Ovary (tissue), 9 donors: Measurements from ENCODE around the gene PKN2. TPM values are rescaled to one million over a fixed set of nuclear protein-coding genes. Genes with fewer than 3 reads are reported as not detected.

Experiments
- DNase-seq, 5 donors: peaks; one replicate each; pipeline ENCODE4 v3.0.0-alpha.2; 2019 to 2020
- H3K27ac ChIP-seq, 2 donors: fragments of 200-600 bp; one replicate each; pipeline versions ENCODE4 v1.5.1 to v1.8.0; 2019 to 2022
- H3K27me3 ChIP-seq: fragments of 200-600 bp; one replicate; pipeline ENCODE4 v1.8.0; 2022
- H3K36me3 ChIP-seq: fragments of 200-600 bp; sonication (generic); one replicate; pipeline ENCODE4 v1.5.1; 2019
- H3K4me1 ChIP-seq: one replicate; pipeline ENCODE4 v1.8.1; 2013; ENCODE audit warnings: mild to moderate bottlenecking, moderate library complexity; ENCODE audit not compliant: insufficient read depth
- H3K4me3 ChIP-seq: fragments of 200-600 bp; sonication (generic); one replicate; pipeline ENCODE4 v1.5.1; 2017
- H3K9me3 ChIP-seq, 2 donors: fragments of 200-600 bp in 1 of 2; sonication (generic) in 1 of 2; one replicate each; pipeline versions ENCODE4 v1.5.1 to v1.8.1; 2013 to 2019; ENCODE audit warnings: mild to moderate bottlenecking in 1 of 2, moderate library complexity in 1 of 2
- EP300 ChIP-seq: sonication (generic); formaldehyde crosslinking; IDR thresholded peaks from one replicate; pipeline ENCODE4 v1.6.1; 2017; ENCODE audit warnings: antibody characterized with exemption
- POLR2A ChIP-seq: fragments of 450-650 bp; IDR thresholded peaks from one replicate; pipeline ENCODE4 v1.6.1; 2017; ENCODE audit warnings: antibody characterized with exemption, mild to moderate bottlenecking, moderate library complexity
- WGBS, 3 donors: extraction: QIAGEN DNeasy Blood & Tissue Kit in 1 of 3; methylation state at CpG; one replicate each; pipeline versions ENCODE4 v1.1.5 to v1.1.7; 2013 to 2017; 5-methylcytosine and 5-hydroxymethylcytosine counted together
- intact Hi-C, 4 donors: fragments of 100-400 bp; cut with DNase I; formaldehyde crosslinking; loops; one replicate each; pipeline versions ENCODE4 v1.11.0 to v1.15.1; 2022 to 2023
- polyA plus RNA-seq, 2 donors: library from polyadenylated mRNA; stranded (reverse); fragments of 200-250 nt in 1 of 2; fragments of 350-450 nt in 1 of 2; fragmentation: Illumina TruSeq in 1 of 2; extraction: RNeasy Lipid Tissue Mini Kit (QIAGEN cat#74804) in 1 of 2; gene quantifications; one replicate each; pipeline ENCODE4 v1.2.3, GENCODE V29; 2013 to 2014
- total RNA-seq, 7 donors: library from RNA; depleted of rRNA in 2 of 7; stranded (reverse); fragments of >200 nt in 2 of 7; fragmentation: NEBNext Ultra II Directional in 3 of 7; extraction: Animal tissue kit (Norgen Biotek cat#: 25700) in 3 of 7; gene quantifications; one replicate each; pipeline versions ENCODE4 v1.1.0 to v1.2.4, GENCODE V29; 2016 to 2023
- TF ChIP-seq, protein P1 (sequence below), 3 donors: fragments of 450-650 bp in 2 of 3; fragments of 200-600 bp in 1 of 3; IDR thresholded peaks; one replicate each; pipeline versions ENCODE4 v1.5.1 to v1.8.0; 2016 to 2022; ENCODE audit warnings: antibody characterized with exemption in 3 of 3, mild to moderate bottlenecking in 1 of 3
- donor health status: DM: no; HTN: no; CAD: no; lungs with moderate emphysema.
- donor health status: DM: no; HTN: no; CAD: no.
- donor health status: Bipolar disorder and iron deficiency.
- donor health status: DM: yes; HTN: yes; CAD: no.
- donor health status: DM: no; HTN: no; CAD: no.
- donor health status: DM: yes; HTN: yes; CAD: no.

Gene PKN2
- total and polyA plus RNA-seq, 9 donors: 17.8 to 58.9 (median 48.6) TPM

DNA sequence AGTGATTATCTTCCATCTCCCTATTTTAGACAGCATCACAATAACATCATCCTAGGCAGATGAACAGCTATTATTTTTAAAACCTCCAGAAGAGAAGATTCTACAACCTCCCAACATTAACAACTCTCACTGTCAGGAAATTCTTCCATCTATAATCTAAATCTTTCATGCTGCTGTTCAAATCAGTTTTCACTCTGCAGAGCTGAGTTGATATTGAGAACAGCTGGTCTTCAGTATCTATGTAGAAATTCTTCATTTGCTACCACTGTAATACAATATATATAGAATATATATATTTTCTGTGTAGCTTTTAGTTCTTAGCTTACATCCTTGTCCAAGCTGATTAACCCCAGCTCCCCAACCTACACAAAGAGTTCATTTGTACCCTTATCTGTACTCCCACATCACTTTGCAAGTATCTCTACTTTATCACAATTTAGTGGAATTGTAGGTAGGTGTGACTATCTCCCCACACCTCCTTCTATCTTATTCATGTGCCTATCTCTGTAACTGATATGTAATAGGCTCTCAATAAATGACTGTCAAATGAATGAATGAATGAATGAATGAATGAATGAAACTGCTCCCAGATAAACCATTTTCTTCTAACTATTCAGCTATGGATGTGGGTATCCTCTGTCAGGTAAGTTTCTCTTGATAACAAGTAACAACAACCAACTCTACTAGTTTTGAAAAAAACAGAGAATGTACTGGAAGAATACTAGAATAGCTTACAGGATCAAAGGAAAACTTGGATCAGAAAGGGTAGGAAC lies 37.4 kb upstream of the PKN2 start:
- no peak for TF ChIP-seq EP300
- no peak for TF ChIP-seq POLR2A
- TF ChIP-seq, protein P1, sequence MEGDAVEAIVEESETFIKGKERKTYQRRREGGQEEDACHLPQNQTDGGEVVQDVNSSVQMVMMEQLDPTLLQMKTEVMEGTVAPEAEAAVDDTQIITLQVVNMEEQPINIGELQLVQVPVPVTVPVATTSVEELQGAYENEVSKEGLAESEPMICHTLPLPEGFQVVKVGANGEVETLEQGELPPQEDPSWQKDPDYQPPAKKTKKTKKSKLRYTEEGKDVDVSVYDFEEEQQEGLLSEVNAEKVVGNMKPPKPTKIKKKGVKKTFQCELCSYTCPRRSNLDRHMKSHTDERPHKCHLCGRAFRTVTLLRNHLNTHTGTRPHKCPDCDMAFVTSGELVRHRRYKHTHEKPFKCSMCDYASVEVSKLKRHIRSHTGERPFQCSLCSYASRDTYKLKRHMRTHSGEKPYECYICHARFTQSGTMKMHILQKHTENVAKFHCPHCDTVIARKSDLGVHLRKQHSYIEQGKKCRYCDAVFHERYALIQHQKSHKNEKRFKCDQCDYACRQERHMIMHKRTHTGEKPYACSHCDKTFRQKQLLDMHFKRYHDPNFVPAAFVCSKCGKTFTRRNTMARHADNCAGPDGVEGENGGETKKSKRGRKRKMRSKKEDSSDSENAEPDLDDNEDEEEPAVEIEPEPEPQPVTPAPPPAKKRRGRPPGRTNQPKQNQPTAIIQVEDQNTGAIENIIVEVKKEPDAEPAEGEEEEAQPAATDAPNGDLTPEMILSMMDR (IDR thresholded peaks at IDR 0.05): no peak
- H3K27ac ChIP-seq: no peak overlapping the region
- intact Hi-C loops: no loop called here
- no peaks in the 10 kb centered on the region for H3K4me1 ChIP-seq
- H3K4me3 ChIP-seq: no peak overlapping the region
- no peaks in the 10 kb centered on the region for H3K9me3 ChIP-seq
- DNase-seq: no peak
- H3K36me3 ChIP-seq: no peaks in the 10 kb centered on the region
- H3K27me3 ChIP-seq: no peaks in the 10 kb centered on the region

DNA sequence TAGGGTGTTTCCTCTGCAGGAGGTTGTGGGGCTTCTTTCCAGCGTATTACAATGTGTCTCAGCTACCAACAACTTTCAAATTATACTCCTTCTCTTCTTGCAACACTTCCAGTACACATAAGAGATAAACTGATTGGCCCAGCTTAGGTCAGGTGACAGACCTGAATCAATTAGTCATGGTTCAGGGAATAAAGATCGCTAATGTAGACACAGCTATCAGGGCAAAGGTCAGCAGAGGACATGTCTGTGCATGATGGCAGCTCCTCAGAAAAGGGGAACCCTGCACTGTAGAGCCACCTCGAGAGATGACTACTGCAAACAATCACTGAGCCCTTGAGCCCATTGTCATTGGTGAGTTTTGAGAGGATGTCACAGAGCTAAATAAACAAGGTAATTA lies 36.8 kb upstream of the PKN2 start:
- Histone ChIP-seq H3K4me1 (no peaks in the 10 kb centered on the region), H3K27ac (no peak overlapping the region), H3K4me3 (no peak overlapping the region), H3K36me3 (no peaks in the 10 kb centered on the region), H3K27me3 (no peaks in the 10 kb centered on the region), H3K9me3 (no peaks in the 10 kb centered on the region)
- TF ChIP-seq, protein P1 (IDR thresholded peaks at IDR 0.05): no peak
- TF ChIP-seq EP300: no peak
- TF ChIP-seq POLR2A: no peak
- WGBS, 3 donors: 70 to 73% (median 71%) methylated on average over 3 of the region's 3 CpGs
- DNase-seq: no peak
- intact Hi-C loops: no loop called here

DNA sequence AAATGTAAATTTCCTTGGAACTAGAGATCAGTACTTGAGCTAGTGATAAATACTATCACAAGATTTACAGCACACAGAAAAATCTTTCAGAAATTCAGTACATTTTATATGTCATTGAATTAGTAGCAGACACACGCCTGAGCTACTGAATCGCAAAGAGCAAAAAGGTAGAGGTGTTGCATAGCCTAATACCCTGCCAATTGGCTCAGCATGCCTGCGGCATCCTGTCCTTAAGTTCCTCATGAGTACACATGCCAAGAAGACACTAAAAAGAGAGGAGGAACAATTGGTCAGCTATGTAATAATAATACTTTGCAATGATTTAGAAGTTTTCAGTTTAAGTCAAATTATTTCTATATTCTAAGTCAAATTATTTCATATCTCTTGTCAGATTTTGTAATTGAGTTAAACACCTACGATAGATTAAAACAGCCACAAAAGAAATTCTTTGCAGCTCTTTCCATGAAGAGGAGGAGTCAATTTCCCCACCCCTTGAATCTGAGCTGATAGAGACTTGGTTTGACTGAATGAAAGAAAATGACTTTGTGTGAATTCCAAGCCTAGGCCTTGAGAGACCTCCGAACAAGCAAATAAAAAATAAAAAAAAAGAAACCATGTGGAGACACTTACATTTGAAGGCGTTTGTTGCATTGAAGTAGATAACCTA lies 36.2 kb upstream of the PKN2 start:
- no peak for DNase-seq
- TF ChIP-seq EP300: no peak
- TF ChIP-seq, protein P1 (IDR thresholded peaks at IDR 0.05): no peak
- TF ChIP-seq POLR2A: no peak
- intact Hi-C loops: no loop called here
- Histone ChIP-seq H3K9me3 (no peaks in the 10 kb centered on the region), H3K4me1 (no peaks in the 10 kb centered on the region), H3K27me3 (no peaks in the 10 kb centered on the region), H3K27ac (no peak overlapping the region), H3K4me3 (no peak overlapping the region), H3K36me3 (no peaks in the 10 kb centered on the region)
- 83 to 88% (median 85%) methylated on average over 6 of the region's 6 CpGs for WGBS, 3 donors

DNA sequence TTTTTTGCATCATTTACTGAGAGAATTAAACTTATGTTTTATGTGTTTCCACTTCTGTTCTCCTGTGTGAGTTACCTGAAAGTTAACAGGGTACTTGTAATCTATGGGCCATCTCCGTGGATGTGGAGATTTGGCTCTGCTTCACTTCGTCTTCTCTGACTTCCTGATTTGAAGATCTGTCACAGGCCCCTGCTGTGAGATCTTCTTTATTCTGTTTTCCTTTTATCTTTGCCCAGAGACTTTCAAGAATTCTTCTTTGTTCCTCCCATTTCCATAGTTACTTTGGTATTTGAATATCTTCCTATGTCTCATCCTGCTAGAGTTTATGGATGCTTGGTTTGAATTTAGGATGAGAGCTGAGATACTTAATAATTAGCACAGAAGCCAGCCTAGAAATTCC lies 35.4 kb upstream of the PKN2 start:
- intact Hi-C loops: no loop called here
- no peak for DNase-seq
- Histone ChIP-seq H3K9me3 (no peaks in the 10 kb centered on the region), H3K36me3 (no peaks in the 10 kb centered on the region), H3K4me3 (no peak overlapping the region), H3K27ac (no peak overlapping the region), H3K27me3 (no peaks in the 10 kb centered on the region), H3K4me1 (no peaks in the 10 kb centered on the region)
- 72 to 74% (median 72%) methylated on average over 2 of the region's 2 CpGs for WGBS, 3 donors
- TF ChIP-seq, protein P1 (IDR thresholded peaks at IDR 0.05): no peak
- no peak for TF ChIP-seq POLR2A
- TF ChIP-seq EP300: no peak
